Stimulated activated CD4-positive, alpha-beta T cell treated with anti-CD3 and anti-CD28 coated beads, Interleukin-15, amount 100 ng/mL, for 24 hours (primary cell): ENCODE results near the gene MBOAT7.

ENCODE experiments used
- DNase-seq: peaks from one replicate; pipeline ENCODE4 v3.0.0-alpha.2; 2020

The MBOAT7 gene

GRCh38 chr19:54137699-54138488, 51.5 kb downstream of the MBOAT7 start, which contains the start of gene CNOT3:
Gene CNOT3 (plus strand): TSS chr19:54137762. CDS start chr19:54142979, 5,217 bp downstream.
- DNase-seq, result peak; percentile 51

- DNase-seq, result peak; percentile 99
Observed at GRCh38 chr19:54136864-54137698, 52.3 kb downstream of the MBOAT7 start.

- DNase-seq, result no peak
Observed at GRCh38 chr19:54136086-54136863, 53.1 kb downstream of the MBOAT7 start.

GRCh38 chr19:54133957-54134590, 55.3 kb downstream of the MBOAT7 start:
- no peak for DNase-seq

- no peak for DNase-seq
Observed at GRCh38 chr19:54133312-54133956, 55.9 kb downstream of the MBOAT7 start.

GRCh38 chr19:54129617-54129996, 59.8 kb downstream of the MBOAT7 start:
- DNase-seq, result no peak

GRCh38 chr19:54128796-54129616, 60.4 kb downstream of the MBOAT7 start:
- DNase-seq, result no peak

GRCh38 chr19:54128441-54128725, 61.0 kb downstream of the MBOAT7 start:
- no peak for DNase-seq

GRCh38 chr19:54127688-54128440, 61.5 kb downstream of the MBOAT7 start:
- no peak for DNase-seq

- DNase-seq, result no peak
Observed at GRCh38 chr19:54125713-54126112, 63.7 kb downstream of the MBOAT7 start.

- no peak for DNase-seq
Observed at GRCh38 chr19:54124393-54124792, 65.0 kb downstream of the MBOAT7 start.

- no peak for DNase-seq
Observed at GRCh38 chr19:54123682-54124081, 65.7 kb downstream of the MBOAT7 start.
